Endothelial cell of umbilical vein (primary cell): Measurements from ENCODE around the gene SYNPO. TPM values are rescaled to one million over a fixed set of nuclear protein-coding genes. Genes with fewer than 3 reads are reported as not detected.

Source experiments
- BruUV-seq: library from RNA; stranded (reverse); fragments of 400-500 nt; replicated peaks from 2 replicates; lab custom pipeline; 2021; lab: Mats Ljungman, UMichigan
- CTCF ChIA-PET: fragments of 300-600, 350-600 bp; sonication (Branson Sonifier 250); formaldehyde crosslinking; loops from one replicate; lab custom pipeline; 2021; ENCODE audit warnings: antibody characterized with exemption, inconsistent platforms; lab: Charles Lee
- POLR2A ChIA-PET: fragments of 300-600, 350-600 bp; sonication (Branson Sonifier 250); formaldehyde crosslinking; loops from one replicate; lab custom pipeline; 2021; ENCODE audit warnings: antibody characterized with exemption, inconsistent platforms; lab: Charles Lee
- DNase-seq: peaks from one replicate; pipeline ENCODE4 v3.0.0-alpha.2; 2011; ENCODE audit warnings: low read depth, low spot score
- FAIRE-seq: peaks from 2 replicates; lab custom pipeline; 2011; peaks lifted over from hg19 to GRCh38; lab: Jason Lieb, UNC
- H2AFZ ChIP-seq: 2 replicates; pipeline ENCODE4 v1.6.0; 2012; ENCODE audit warnings: low read depth, low read length, control low read depth, inconsistent platforms
- H3K27ac ChIP-seq: 2 replicates; pipeline ENCODE4 v1.5.1; 2011; ENCODE audit warnings: low read depth, mild to moderate bottlenecking, control low read depth, low read length, moderate library complexity; ENCODE audit not compliant: insufficient read depth
- H3K27me3 ChIP-seq, 2 experiments: 2 replicates each; pipeline versions ENCODE4 v1.6.0 to v1.6.1; 2011; ENCODE audit warnings: low read length in 2 of 2, mixed read lengths in 1 of 2; ENCODE audit not compliant: control insufficient read depth in 2 of 2, insufficient read depth in 2 of 2
- H3K36me3 ChIP-seq, 2 experiments: 2 replicates in 1 of 2; 3 replicates in 1 of 2; pipeline ENCODE4 v1.5.1; 2011; ENCODE audit warnings: low read length in 2 of 2, mild to moderate bottlenecking in 1 of 2, moderate library complexity in 1 of 2; ENCODE audit not compliant: control insufficient read depth in 2 of 2, insufficient read depth in 2 of 2; ENCODE audit errors: extremely low read depth in 1 of 2
- H3K4me1 ChIP-seq: 3 replicates; pipeline ENCODE4 v1.5.1; 2011; ENCODE audit warnings: mild to moderate bottlenecking, low read length; ENCODE audit not compliant: control insufficient read depth, insufficient read depth; ENCODE audit errors: extremely low read depth
- H3K4me2 ChIP-seq: 2 replicates; pipeline ENCODE4 v1.6.1; 2011; ENCODE audit warnings: low read length, control low read depth, mixed read lengths; ENCODE audit not compliant: insufficient read depth
- H3K4me3 ChIP-seq, 3 experiments: fragments of 200-600 bp in 1 of 3; sonication (generic), shearing (Covaris generic) in 1 of 3; replicated peaks in 1 of 3; 2 replicates each; pipeline ENCODE4 v1.5.1; 2011 to 2016; ENCODE audit warnings: control low read depth in 3 of 3, low read length in 3 of 3, mild to moderate bottlenecking in 2 of 3, inconsistent platforms in 1 of 3, low read depth in 1 of 3, moderate library complexity in 1 of 3; ENCODE audit not compliant: insufficient read depth in 1 of 3
- H3K79me2 ChIP-seq: 2 replicates; pipeline ENCODE4 v1.6.0; 2012; ENCODE audit warnings: low read length, inconsistent platforms; ENCODE audit not compliant: control insufficient read depth, insufficient read depth
- H3K9ac ChIP-seq: replicated peaks from 2 replicates; pipeline ENCODE3; 2011; ENCODE audit warnings: low read length, control low read depth; ENCODE audit not compliant: insufficient read depth; ENCODE audit errors: extremely low read depth
- H3K9me1 ChIP-seq: replicated peaks from 3 replicates; pipeline ENCODE4 v1.6.0; 2011; ENCODE audit warnings: mild to moderate bottlenecking, low read length; ENCODE audit not compliant: control insufficient read depth, insufficient read depth; ENCODE audit errors: extremely low read depth
- H3K9me3 ChIP-seq: replicated peaks from 2 replicates; pipeline ENCODE4 v1.5.1; 2012; ENCODE audit warnings: low read length, inconsistent platforms; ENCODE audit not compliant: control insufficient read depth, insufficient read depth
- H4K20me1 ChIP-seq: replicated peaks from 2 replicates; pipeline ENCODE3; 2011; ENCODE audit warnings: mild to moderate bottlenecking, low read length; ENCODE audit not compliant: control insufficient read depth, insufficient read depth; ENCODE audit errors: extremely low read depth
- EZH2 ChIP-seq: IDR thresholded peaks from 2 replicates; pipeline ENCODE4 v1.6.1; 2012; ENCODE audit warnings: borderline replicate concordance, low read depth, mild to moderate bottlenecking, moderate library complexity, low read length, inconsistent platforms; ENCODE audit not compliant: severe bottlenecking
- FOS ChIP-seq: IDR thresholded peaks from 2 replicates; pipeline ENCODE4 v1.6.1; 2011; ENCODE audit warnings: mild to moderate bottlenecking, low read length, moderate library complexity, borderline replicate concordance; ENCODE audit not compliant: insufficient read depth
- JUN ChIP-seq: IDR thresholded peaks from 2 replicates; pipeline ENCODE4 v1.6.1; 2011; ENCODE audit warnings: borderline replicate concordance, low read depth; ENCODE audit not compliant: insufficient read length, insufficient read depth
- MAX ChIP-seq: IDR thresholded peaks from 2 replicates; pipeline ENCODE4 v1.6.1; 2011; ENCODE audit not compliant: insufficient read depth, insufficient read length
- MYC ChIP-seq: IDR thresholded peaks from one replicate; pipeline ENCODE4 v1.6.1; 2011; ENCODE audit warnings: mild to moderate bottlenecking, low read depth, low read length
- POLR2AphosphoS5 ChIP-seq: IDR thresholded peaks from 2 replicates; pipeline ENCODE4 v1.6.1; 2012; ENCODE audit warnings: low read depth, mild to moderate bottlenecking, control low read depth, low read length, moderate library complexity; ENCODE audit not compliant: insufficient read depth
- dilution Hi-C: fragments of 300-500 bp; cut with MboI; formaldehyde crosslinking; loops from one replicate; pipeline ENCODE4 v1.15.0; 2019; ENCODE audit warnings: low sequenced_read_pairs; ENCODE audit not compliant: extremely low pct_ligation_motif_present
- intact Hi-C: fragments of 100-400 bp; cut with micrococcal nuclease; formaldehyde crosslinking; loops from one replicate; pipeline ENCODE4 v1.10.0; 2022
- polyA plus RNA-seq, 4 experiments: library from polyadenylated mRNA; depleted of rRNA in 3 of 4; stranded (reverse) in 3 of 4; unstranded in 1 of 4; fragments of >200 nt; gene quantifications; 2 replicates each; pipeline versions ENCODE4 v1.2.1 to v1.2.3, GENCODE V29; 2011 to 2012; ENCODE audit warnings: missing spikeins in 1 of 4
- total RNA-seq: library from RNA; stranded (reverse); gene quantifications from 2 replicates; pipeline ENCODE4 v1.2.3, GENCODE V29; 2021
- TF ChIP-seq, protein P1 (sequence below), 2 donors: IDR thresholded peaks; 1 replicate in 1 of 2; 2 replicates in 1 of 2; pipeline ENCODE4 v1.5.1; 2011; ENCODE audit warnings: low read length in 2 of 2, mild to moderate bottlenecking in 2 of 2, moderate library complexity in 2 of 2, control low read depth in 1 of 2, inconsistent platforms in 1 of 2, low read depth in 1 of 2; ENCODE audit not compliant: insufficient read depth in 1 of 2; ENCODE audit errors: extremely low read depth in 1 of 2

Gene SYNPO
- total and polyA plus RNA-seq, 2 donors (not counting 3 experiments of a cell fraction or from before 2014, with no cell fraction given): 68.4 to 121 TPM

DNA sequence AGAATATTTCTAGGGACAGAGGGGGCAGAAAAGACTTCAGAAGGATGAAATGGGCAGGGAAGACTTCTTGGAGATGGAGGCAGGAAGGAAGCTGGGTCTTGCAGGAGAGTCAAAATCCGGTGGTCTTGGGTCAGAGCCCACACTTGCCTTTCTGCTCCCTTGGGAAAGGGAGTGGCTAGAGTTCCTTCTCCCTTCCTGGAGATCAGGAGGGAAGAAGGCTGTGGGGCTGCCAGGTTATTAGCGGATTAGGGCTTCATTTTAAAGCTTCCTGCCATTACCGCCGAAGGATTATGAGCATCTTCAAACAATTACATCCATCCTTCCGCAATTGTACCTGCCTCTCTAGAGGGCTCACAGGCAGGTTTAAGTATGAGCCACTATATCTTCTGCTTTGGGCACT is 19.2 kb upstream of the SYNPO start:
- no peaks in the 10 kb centered on the region for H3K9me1 ChIP-seq
- no peak overlapping the region for H3K4me3 ChIP-seq
- no peak overlapping the region for H3K4me2 ChIP-seq
- CTCF ChIA-PET: interaction anchor here (1.3 to 2.2 kb wide), 2 partner anchors 9 to 11 kb away, joined by 3 to 6 read pairs; no protein-coding TSS in a partner anchor
- H3K27me3 ChIP-seq: no peaks in the 10 kb centered on the region
- H2AFZ ChIP-seq: no peak overlapping the region
- H3K9me3 ChIP-seq: no peaks in the 10 kb centered on the region
- intact Hi-C loops (no loop called here), dilution Hi-C loops (no loop called here)
- no peak overlapping the region for H3K9ac ChIP-seq
- peaks cover 31% of the 10 kb centered on the region for H3K4me1 ChIP-seq
- no peaks in the 10 kb centered on the region for H3K36me3 ChIP-seq
- H4K20me1 ChIP-seq: no peaks in the 10 kb centered on the region
- no peak overlapping the region for H3K27ac ChIP-seq
- H3K79me2 ChIP-seq: no peaks in the 10 kb centered on the region
- no peak for FAIRE-seq
- POLR2A ChIA-PET: interaction anchor here (1.9 kb wide), 1 partner anchor 19 kb away, joined by 11 read pairs; the partner anchor contains the start of gene SYNPO
- TF ChIP-seq POLR2AphosphoS5: no peak
- no peak for TF ChIP-seq JUN
- DNase-seq: no peak
- BruUV-seq: no TSS peak

DNA sequence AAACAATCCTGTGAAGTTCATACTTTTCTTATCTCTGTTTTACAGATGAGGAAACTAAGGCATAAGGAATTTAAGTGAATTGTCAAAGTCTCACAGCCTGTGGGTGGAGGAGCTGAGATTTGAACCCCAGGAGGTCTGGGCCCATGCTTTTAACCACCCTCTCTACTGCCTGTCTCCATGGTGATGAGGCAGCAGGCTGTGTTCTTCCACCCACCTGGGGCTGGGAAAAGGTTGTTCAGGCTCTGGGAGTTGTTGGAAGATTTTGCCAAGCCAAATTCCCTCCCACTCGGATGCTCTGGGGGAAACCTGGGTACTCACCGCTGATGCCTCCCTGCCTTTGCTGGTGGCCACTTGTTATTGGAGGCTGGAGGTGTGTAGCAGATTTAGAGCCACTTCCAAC is 18.3 kb upstream of the SYNPO start:
- H3K36me3 ChIP-seq: no peaks in the 10 kb centered on the region
- BruUV-seq: no TSS peak
- intact Hi-C loops (no loop called here), dilution Hi-C loops (no loop called here)
- H3K4me2 ChIP-seq: no peak overlapping the region
- no peaks in the 10 kb centered on the region for H4K20me1 ChIP-seq
- no peaks in the 10 kb centered on the region for H3K27me3 ChIP-seq
- peaks cover 39% of the 10 kb centered on the region for H3K4me1 ChIP-seq
- no peaks in the 10 kb centered on the region for H3K79me2 ChIP-seq
- TF ChIP-seq, protein P1, sequence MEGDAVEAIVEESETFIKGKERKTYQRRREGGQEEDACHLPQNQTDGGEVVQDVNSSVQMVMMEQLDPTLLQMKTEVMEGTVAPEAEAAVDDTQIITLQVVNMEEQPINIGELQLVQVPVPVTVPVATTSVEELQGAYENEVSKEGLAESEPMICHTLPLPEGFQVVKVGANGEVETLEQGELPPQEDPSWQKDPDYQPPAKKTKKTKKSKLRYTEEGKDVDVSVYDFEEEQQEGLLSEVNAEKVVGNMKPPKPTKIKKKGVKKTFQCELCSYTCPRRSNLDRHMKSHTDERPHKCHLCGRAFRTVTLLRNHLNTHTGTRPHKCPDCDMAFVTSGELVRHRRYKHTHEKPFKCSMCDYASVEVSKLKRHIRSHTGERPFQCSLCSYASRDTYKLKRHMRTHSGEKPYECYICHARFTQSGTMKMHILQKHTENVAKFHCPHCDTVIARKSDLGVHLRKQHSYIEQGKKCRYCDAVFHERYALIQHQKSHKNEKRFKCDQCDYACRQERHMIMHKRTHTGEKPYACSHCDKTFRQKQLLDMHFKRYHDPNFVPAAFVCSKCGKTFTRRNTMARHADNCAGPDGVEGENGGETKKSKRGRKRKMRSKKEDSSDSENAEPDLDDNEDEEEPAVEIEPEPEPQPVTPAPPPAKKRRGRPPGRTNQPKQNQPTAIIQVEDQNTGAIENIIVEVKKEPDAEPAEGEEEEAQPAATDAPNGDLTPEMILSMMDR (IDR thresholded peaks at IDR 0.05; ENCODE audit: extremely low read depth in 1 of 2, insufficient read depth in 1 of 2, low read depth in 1 of 2, low read length in 2 of 2): no peak
- TF ChIP-seq POLR2AphosphoS5 (no peak), FOS (no peak), MAX (no peak), MYC (no peak), EZH2 (no peak), JUN (no peak)
- FAIRE-seq: no peak
- no peaks in the 10 kb centered on the region for H3K9me1 ChIP-seq
- no peaks in the 10 kb centered on the region for H3K9me3 ChIP-seq
- ChIA-PET POLR2A (no interaction called here), CTCF (interaction anchor here (1.3 kb wide), 1 partner anchor 10 kb away, joined by 3 read pairs; no protein-coding TSS in a partner anchor)
- no peak overlapping the region for H3K27ac ChIP-seq
- no peak overlapping the region for H2AFZ ChIP-seq
- no peak for DNase-seq
- H3K4me3 ChIP-seq: no peak overlapping the region
- H3K9ac ChIP-seq: no peak overlapping the region
